Suppressor macrophage treated with lipopolysaccharide for 4 hours (primary cell): ENCODE results near the gene PRSS16.
"Not testable (repeated sequence)": the region's sequence is repeated elsewhere in the genome, so short reads cannot be mapped to it uniquely, and the experiment has no call there.

ENCODE experiments used
- DNase-seq: peaks from one replicate; pipeline ENCODE4 v3.0.0-alpha.2; 2020

Gene PRSS16

GRCh38 chr6:27242589-27243265 is 4.8 kb upstream of the PRSS16 start:
- no peak for DNase-seq

DNA sequence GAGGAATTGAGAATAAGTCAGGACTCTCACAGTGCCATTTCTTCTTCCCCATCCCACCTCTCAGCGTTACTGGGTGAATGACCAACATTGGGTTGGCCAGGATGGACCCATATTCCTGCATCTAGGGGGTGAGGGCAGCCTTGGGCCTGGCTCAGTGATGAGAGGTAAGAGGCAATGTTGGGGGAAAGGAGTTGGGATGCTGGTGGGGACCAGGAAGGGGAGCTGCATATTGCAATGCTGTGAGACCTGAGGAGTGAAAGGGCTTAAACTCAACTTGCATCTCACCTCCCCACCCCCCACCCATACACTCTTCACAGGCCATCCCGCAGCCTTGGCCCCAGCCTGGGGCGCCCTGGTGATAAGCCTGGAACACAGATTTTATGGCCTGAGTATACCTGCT is 1.3 kb downstream of the PRSS16 start:
- no peak for DNase-seq

DNA sequence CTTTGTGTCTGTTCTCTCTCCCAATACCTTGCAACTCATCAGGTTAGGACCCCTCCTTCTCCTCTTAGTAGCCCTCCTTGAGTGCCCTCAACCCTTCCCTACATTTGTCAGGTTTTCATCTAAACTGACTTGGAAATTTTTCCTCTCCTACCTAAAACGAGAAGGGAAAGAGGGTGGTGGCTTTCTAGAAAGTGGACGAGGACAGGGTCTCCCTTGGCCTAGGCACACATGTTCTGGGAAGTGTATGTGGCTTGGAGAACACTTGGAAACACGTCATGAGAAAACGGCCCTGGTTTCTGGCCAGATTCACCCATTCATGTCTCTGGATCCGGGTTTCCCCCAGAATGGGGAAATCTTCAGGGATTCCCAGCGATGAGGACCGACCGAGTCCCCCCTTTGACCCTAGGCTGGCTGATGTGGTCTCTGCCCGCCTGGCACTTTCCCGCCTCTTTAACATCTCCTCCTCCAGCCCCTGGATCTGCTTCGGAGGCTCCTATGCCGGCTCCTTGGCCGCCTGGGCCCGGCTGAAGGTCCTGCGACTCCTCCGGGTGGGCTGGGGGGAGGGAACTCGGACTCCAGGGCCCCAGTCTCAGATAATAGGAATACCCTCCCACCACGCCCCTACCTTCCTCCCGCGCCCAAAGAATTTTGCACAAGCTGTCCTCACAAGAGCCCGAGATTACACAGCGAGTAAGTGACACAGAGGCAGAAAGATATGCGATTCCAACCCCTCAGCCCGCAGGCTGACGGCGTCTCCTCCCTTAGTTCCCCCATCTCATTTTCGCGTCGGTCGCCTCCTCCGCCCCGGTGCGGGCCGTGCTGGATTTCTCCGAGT is 3.0 kb downstream of the PRSS16 start:
- no peak for DNase-seq

DNA sequence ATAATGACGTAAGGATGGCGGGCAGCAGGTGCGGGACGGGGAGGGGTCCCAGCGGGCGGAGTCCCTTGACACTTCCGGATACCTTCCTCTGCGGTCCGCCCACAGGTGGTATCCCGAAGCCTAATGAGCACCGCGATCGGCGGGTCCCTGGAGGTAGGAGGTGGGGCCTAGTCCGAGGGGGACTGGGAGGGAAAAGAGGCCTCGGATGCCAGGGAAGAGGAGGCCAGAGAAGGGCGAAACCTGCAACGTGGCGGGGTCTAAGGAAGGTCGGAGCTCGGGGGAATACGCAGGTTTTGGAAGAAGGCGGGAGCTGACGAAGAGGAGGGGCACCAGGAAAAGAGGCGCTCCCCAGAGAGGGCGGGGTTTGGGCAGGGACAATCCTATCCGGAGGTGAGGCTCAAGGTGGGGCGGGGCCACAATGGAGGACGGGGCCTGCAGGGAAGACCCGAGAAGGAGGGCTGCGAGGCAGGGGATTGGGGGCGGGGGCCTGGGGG is 3.7 kb downstream of the PRSS16 start:
- DNase-seq, result no peak

DNA sequence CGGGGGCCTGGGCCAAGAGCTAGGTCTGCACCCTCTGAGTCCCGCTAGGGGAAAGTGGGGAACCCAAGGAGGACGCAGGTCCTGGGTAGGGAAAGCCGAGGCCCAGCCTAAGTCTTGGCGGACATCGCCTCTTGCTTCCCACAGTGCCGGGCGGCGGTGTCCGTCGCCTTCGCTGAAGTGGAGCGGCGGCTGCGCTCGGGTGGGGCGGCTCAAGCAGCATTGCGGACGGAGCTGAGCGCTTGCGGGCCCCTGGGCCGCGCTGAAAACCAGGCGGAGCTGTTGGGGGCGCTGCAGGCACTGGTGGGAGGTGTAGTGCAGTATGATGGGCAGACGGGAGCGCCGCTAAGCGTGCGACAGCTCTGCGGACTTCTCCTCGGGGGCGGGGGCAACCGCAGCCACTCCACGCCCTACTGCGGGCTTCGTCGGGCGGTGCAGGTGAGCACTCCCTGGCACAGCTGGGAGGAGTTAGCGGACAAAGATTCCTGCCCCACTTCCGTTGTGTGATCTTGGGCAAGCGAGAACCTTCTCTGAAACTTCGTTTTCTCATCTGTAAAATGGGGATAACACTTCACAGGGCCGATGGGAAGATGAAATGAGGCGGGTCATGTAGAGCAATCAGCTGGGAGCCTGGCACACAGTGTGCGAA is 4.2 kb downstream of the PRSS16 start:
- no peak for DNase-seq

DNA sequence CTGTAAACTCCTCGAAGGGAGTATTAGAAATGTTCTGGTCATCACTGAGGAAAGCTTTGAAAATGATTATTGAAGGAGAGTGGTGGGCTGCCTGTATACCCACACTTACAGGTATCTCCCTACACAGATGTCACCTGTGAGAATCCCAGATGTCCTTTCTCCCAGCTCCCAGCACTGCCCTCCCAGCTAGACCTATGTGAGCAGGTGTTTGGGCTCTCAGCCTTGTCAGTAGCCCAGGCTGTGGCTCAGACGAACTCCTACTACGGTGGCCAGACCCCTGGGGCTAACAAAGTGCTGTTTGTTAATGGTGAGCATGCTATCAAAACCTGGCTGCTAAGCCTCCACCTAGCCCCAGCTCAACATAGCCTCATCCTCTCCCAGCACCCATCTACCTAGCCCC is 7.1 kb downstream of the PRSS16 start:
- DNase-seq, result no peak

GRCh38 chr6:27255866-27256265 is 8.4 kb downstream of the PRSS16 start:
- DNase-seq, result no peak

- DNase-seq, result no peak
Measured at GRCh38 chr6:27260369-27260768, 12.9 kb downstream of the PRSS16 start.

DNA sequence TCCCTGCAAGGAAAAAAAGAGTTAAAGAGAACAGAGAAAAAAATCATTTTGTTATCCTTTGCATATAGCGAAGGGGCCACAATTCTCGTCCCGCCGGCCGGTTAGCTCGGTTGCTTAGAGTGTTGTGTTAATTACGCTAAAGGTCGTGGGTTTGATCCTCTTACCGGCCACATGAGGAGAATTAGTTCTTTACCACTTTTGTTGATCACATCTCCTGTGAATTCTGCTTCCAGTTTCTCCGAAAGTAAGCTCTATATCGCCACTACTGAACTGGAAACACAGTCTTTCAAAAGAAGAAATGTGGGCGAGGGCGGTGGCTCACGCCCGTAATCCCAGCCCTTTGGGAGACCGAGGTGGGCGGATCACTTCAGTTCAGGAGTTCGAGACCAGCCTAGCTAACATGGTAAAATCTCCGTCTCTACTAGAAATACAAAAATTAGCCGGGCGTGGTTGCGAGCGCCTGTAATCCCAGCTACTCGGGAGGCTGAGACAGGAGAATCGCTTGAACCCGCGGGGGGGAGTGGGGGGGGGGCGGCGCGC is 13.4 kb downstream of the PRSS16 start:
- no peak for DNase-seq

GRCh38 chr6:27263886-27264285 is 16.4 kb downstream of the PRSS16 start:
- no peak for DNase-seq

GRCh38 chr6:27267003-27267402 is 19.5 kb downstream of the PRSS16 start:
- DNase-seq, result not testable (repeated sequence)

DNA sequence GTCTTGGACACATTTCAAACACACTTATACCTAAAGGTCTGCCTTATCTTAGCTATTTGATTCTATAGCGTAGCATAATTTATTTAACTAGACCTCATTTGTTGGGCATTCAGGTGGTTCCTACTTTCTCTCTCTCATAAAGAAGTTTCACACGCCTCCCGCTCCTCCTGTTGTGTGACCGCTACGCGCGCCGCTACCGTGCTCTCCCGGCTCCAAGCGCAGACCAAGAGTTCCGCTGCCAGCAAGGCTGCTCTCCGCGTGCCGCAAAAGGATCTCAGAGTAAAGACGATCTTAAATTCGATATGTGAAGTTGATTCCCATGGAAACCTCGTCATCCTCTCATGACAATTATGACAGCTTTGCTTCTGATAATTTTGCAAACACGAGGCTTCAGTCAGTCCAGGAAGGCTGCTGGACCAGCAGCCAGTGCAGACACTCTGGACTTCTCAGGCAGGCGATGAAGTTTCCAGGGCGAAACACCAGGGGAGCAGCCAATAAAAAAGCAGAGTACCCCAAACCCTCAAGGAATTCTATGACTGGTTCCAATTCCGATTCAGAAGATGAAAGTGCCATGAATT is 20.4 kb downstream of the PRSS16 start:
- DNase-seq, result no peak

DNA sequence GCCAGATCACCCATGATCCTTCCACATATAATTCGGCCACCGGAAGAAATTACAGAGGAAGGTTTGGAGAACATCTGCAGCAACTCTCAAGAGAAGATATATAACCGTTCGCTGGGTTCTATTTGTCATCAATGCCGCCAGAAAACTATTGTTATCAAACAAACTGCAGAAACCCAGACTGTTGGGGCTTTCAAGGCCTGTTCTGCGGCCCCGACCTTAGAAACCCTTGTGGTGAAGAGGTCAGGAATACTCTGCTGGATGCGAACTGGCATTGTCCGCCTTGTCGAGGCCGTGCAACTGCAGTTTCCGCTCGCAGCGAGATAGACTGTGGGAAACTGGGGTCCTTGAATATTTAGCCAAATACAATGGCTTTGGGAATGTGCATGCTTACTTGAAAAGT is 21.3 kb downstream of the PRSS16 start:
- DNase-seq, result no peak

- DNase-seq, result no peak
Measured at GRCh38 chr6:27273783-27274182, 26.3 kb downstream of the PRSS16 start.

DNA sequence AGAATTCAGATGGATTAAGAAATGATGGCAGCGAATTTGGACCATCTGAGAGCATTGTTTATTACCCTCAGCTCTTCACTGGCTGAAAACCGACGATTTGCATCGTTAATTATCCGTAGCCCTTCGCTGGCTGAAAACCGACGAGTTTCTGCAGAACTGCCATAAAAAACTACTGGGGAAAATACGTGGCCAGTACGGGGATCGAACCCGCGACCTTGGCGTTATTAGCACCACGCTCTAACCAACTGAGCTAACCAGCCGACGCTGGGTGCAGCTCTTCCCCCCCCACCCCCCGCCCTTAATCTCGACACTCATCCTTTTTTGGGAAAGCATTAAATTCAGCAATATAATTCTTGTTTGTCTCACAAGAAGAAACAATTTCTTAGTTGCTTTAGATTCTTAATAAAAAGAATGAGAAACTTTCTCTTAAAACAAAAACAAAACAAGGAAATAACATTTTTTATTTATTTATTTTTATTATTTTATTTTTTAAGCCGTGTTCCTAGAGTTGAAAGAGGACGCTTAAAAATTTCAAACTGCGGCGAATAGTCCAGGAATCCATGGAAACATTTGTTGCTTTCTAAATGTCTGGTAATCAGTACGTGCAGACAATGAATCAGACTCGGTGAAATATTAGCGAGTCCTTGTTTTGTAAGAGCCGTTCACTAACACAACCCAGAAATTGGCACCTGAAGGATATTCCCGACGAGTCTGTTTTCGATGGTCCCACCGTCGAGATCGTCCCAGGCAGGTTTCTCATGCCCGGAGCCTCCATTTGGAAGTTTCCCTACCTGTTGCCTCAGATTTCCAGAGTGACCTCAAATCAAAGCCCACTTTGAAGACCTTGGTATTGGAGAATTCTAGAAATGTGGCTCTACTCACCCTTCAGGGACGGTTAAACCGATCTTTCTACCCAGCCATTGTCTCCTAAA is 27.8 kb downstream of the PRSS16 start:
- DNase-seq, result no peak

- DNase-seq, result no peak
Measured at GRCh38 chr6:27279513-27280063, 32.1 kb downstream of the PRSS16 start.

DNA sequence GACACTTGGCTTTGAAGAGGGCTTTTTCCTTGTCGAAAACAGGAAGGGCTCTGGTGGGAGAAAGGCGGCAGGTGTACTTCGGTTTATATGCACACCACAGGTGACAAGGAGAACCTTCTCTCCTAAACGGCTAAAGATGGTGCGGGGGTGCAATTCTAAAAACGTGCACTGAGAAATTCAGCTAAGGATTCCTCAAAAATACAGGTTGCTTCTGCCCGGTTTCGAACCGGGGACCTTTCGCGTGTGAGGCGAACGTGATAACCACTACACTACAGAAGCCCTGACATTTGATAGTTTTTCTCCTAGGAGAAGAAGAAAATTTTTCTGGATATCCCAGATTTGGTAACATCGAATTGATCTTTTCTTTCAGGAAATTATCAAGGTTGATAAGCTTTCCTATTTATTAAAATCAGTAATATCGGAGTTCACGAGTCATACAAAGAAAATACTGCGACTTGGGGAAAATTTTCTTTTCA is 32.6 kb downstream of the PRSS16 start:
- DNase-seq, result peak; percentile 27

- DNase-seq, result no peak
Measured at GRCh38 chr6:27280540-27281000, 33.1 kb downstream of the PRSS16 start.

- DNase-seq, result no peak
Measured at GRCh38 chr6:27281105-27281539, 33.6 kb downstream of the PRSS16 start.

DNA sequence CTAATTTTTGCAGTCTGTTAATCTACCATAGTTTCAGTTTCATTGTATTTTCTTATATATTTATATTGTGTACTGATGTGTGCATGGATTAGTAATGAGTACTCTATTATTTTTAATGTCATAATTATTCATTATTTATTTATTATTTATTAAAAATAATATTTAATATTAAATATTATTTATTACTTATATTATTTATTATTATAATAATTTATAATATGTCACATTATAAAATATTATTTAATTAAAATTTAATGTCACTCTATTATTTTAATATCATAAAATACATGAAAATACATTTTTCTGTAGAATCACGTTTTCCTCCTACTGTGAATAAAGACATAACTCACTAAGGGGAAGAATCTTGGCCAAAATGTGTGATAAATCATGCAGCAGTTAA is 34.1 kb downstream of the PRSS16 start:
- no peak for DNase-seq

- DNase-seq, result no peak
Measured at GRCh38 chr6:27283279-27283678, 35.8 kb downstream of the PRSS16 start.
